Stomach smooth muscle (tissue), 2 donors: ENCODE measurements around the gene NOTCH1.
"Not testable (repeated sequence)": the region's sequence is repeated elsewhere in the genome, so short reads cannot be mapped to it uniquely, and the experiment has no call there.

Experiments
- H3K27ac ChIP-seq: one replicate; pipeline ENCODE4 v1.7.0; 2013; ENCODE audit warnings: mild to moderate bottlenecking, low read length, inconsistent platforms
- H3K27me3 ChIP-seq, 2 donors: one replicate each; pipeline ENCODE4 v1.7.0; 2013; ENCODE audit warnings: low read length in 2 of 2; ENCODE audit not compliant: insufficient read depth in 2 of 2, control insufficient read depth in 1 of 2
- H3K36me3 ChIP-seq, 2 donors: one replicate each; pipeline ENCODE4 v1.7.0; 2013; ENCODE audit warnings: low read length in 2 of 2; ENCODE audit not compliant: control insufficient read depth in 2 of 2, insufficient read depth in 2 of 2
- H3K4me1 ChIP-seq: one replicate; pipeline ENCODE4 v1.7.0; 2013; ENCODE audit warnings: low read length; ENCODE audit not compliant: control insufficient read depth, insufficient read depth
- H3K4me3 ChIP-seq, 2 donors: one replicate each; pipeline ENCODE4 v1.7.0; 2013; ENCODE audit warnings: low read length in 2 of 2
- H3K9ac ChIP-seq, 2 donors: one replicate each; pipeline ENCODE4 v1.7.0; 2013; ENCODE audit warnings: low read length in 2 of 2, mild to moderate bottlenecking in 1 of 2
- H3K9me3 ChIP-seq, 2 donors: one replicate each; pipeline ENCODE4 v1.7.0; 2013; ENCODE audit warnings: low read length in 2 of 2; ENCODE audit not compliant: control insufficient read depth in 2 of 2
- donor health status: healthy.
- donor health status: Pancreatic carcinoma.

The NOTCH1 gene

DNA sequence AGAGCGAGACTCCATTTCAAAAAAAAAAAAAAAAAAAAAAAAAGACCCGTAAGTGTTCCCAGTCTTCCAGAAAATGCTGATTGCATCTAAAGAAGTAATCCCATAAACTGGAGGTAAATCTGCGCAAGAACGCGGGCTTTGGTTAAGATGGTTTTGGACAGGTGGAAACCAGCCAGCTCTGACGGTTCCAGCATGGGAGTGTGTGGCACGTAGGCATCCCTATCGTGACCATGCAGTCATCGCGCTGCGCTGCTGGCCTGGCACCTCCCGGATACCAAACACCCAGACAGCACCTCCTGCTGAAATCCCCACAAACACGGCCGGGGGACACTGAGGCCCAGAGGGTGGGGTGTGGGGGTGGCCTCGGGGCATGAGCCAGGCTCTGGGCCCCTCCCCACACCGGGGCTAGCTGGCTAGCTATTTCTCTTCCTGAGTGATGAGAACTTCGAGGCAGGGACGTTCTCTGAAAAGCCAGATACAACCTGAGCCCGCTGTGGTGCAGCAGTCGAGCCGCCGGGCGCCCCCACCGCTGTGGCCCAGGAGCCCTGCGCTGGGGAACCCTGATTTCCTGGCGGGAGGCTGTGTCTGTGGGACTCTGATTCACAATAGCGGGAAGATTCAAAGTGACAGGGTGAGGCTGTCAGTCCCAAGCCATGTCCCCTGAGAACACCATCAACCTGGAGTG, 32.2 kb upstream of the NOTCH1 start:
- H3K27ac ChIP-seq: no peak overlapping the region
- H3K9me3 ChIP-seq: no peaks in the 10 kb centered on the region
- H3K27me3 ChIP-seq: no peaks in the 10 kb centered on the region
- H3K4me3 ChIP-seq: no peak overlapping the region
- no peaks in the 10 kb centered on the region for H3K36me3 ChIP-seq
- peaks cover 19% of the 10 kb centered on the region for H3K4me1 ChIP-seq
- H3K9ac ChIP-seq: no peak overlapping the region

DNA sequence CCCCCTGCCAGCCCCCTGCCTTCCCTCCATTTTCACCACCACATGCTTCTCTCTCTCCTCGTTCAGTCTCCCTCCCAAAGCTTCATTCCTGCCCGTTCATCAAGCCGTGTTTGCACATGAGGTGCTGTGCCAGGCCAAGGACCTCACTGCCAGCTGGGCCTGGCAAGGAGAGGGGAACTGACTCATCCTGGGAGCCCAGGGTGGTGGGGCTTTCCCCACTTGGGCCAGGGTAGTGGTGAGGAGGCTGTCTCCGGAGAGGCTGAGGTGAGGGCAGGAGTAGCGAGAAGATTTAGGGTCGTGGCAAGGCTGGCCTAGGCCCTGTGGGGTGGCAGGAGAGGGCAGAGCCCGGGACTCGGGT, 30.4 kb upstream of the NOTCH1 start:
- no peaks in the 10 kb centered on the region for H3K9me3 ChIP-seq
- no peaks in the 10 kb centered on the region for H3K36me3 ChIP-seq
- peak overlapping the region; percentile 53 for H3K27ac ChIP-seq
- no peaks in the 10 kb centered on the region for H3K27me3 ChIP-seq
- no peak overlapping the region for H3K4me3 ChIP-seq
- H3K4me1 ChIP-seq: peaks cover 37% of the 10 kb centered on the region
- H3K9ac ChIP-seq: no peak overlapping the region

DNA sequence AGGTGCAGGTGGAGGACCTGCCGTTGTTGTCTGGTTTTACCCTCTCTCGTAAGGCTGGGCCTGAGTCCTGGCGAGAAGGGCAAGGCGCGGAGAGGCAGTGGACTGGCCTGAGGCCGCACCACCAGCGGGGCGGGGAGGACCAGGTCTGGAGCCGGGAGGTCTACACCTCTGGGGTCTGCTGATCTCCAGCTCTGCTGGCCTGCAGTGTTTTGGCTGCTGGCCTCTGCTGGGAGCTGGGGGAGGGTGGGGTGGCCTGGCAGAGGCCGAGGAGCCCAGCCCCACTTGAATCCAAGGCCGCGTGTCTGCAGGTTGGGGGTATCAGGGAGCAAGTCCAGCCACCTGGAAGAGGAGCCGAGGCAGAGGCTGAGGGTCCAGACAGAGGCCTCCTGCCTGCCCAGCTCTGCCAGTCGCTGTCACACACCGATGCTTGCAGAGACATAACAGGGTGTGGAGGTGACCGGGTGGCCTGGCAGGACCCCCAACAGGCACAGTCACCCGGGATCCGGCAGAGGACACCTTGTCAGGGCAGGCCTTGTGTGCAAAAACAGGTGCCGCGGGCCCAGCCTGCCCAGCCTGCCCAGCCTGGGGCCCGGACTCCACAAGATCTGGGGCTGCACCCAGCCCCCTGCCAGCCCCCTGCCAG, 29.9 kb upstream of the NOTCH1 start:
- peak overlapping the region; percentile 53 for H3K27ac ChIP-seq

DNA sequence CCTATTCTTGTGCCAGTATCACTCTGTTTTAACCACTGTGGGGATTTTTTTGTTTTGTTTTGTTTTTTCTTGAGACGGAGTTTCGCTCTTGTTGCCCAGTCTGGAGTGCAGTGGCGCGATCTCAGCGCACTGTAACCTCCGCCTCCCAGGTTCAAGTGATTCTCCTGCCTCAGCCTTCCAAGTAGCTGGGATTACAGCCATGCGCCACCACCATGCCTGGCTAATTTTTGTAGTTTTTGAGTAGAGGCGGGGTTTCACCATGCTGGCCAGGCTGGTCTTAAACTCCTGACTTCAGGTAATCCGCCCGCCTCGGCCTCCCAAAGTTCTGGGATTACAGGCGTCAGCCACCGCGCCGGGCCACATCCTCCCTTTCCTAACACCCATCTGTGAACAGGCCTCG, 28.8 kb upstream of the NOTCH1 start:
- H3K36me3 ChIP-seq, H3K9ac ChIP-seq, H3K9me3 ChIP-seq, H3K27ac ChIP-seq, H3K4me3 ChIP-seq, H3K27me3 ChIP-seq: not testable (repeated sequence)
- H3K4me1 ChIP-seq: peaks cover 40% of the 10 kb centered on the region

More for the DNA sequence above, 29.9 kb upstream of the NOTCH1 start:
- peaks cover 39% of the 10 kb centered on the region for H3K4me1 ChIP-seq
- no peaks in the 10 kb centered on the region for H3K36me3 ChIP-seq
- no peaks in the 10 kb centered on the region for H3K9me3 ChIP-seq
- H3K9ac ChIP-seq: no peak overlapping the region
- no peaks in the 10 kb centered on the region for H3K27me3 ChIP-seq
- H3K4me3 ChIP-seq: no peak overlapping the region

DNA sequence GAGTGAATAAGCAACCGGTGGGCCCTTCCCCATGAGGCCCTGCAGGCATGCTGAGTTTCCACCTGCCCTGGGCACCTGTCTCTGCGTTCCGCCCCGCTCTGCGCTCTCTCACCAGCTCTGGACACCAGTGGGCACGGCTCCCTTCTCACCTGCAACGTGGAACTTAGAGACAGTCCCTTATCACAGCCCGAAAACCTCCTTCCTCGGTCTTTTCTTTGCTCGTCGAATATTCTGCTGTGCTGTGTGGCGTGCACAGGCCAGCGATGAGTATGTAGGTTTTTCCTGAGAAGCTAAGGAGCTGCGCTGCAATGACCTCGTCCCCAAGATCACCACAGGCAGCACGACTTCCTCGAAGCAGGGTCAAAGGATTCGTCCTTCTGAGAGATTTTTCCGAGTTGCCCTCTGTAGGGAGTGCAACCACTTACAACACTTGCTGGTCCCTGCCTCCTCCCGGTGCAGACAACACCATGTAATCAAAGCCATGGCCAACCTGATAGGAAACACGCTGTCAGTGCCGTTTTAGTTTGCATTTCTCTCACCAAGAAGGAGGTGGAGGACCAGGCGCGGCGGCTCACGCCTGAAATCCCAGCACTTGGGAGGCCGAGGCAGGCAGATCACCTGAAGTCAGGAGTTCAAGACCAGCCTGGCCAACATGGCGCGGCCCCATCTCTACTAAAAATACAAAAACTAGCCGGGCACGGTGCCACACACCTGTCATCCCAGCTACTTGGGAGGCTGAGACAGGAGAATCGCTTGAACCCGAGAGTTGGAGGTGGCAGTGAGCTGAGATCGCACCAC, 27.2 kb upstream of the NOTCH1 start:
- Histone ChIP-seq H3K9me3 (no peaks in the 10 kb centered on the region), H3K27me3 (no peaks in the 10 kb centered on the region), H3K4me1 (peaks cover 52% of the 10 kb centered on the region), H3K9ac (no peak overlapping the region), H3K27ac (no peak overlapping the region), H3K36me3 (no peaks in the 10 kb centered on the region), H3K4me3 (no peak overlapping the region)

DNA sequence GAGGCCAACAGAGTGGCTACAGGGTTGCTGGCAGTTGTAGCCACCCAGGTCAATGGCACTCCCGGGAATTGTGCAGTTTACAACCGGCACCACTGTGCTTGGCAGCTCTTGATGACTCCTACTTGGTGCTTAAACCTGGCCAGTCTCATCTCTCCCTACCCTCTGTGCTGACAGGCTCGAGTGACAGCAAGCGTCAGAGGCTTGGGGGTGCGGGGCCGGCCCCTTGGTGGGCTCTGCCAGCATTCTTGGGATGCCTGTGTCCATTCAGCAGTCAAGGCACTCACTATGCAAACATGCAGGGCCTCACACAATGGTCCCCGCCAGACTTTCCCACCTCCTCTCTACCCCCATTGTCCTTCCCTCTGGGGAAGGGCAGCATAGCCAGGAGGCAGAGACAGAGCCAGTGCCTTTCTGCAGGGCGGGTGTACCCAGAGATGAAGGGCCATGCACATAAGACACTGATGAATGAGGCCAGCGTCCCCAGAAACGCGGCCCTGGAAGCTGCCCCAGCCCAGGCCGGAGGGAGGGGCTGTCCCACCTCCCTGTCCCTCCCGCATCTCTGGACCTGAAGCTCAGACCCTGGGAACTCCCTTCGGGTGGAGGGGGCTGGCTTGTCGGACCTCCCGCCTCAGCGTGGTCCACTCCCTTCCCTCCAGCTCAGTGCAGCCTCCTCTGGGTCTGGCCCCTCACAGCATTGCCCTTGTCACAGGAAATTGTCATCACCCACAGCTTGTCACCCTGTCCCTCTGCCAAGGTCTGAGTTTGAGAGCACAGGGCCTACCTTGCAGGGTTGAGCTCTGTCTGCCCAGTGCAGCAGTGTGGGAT, 26.4 kb upstream of the NOTCH1 start:
- no peaks in the 10 kb centered on the region for H3K9me3 ChIP-seq
- peaks cover 58% of the 10 kb centered on the region for H3K4me1 ChIP-seq
- no peak overlapping the region for H3K4me3 ChIP-seq
- no peak overlapping the region for H3K9ac ChIP-seq
- H3K36me3 ChIP-seq: no peaks in the 10 kb centered on the region
- H3K27ac ChIP-seq: no peak overlapping the region
- no peaks in the 10 kb centered on the region for H3K27me3 ChIP-seq

DNA sequence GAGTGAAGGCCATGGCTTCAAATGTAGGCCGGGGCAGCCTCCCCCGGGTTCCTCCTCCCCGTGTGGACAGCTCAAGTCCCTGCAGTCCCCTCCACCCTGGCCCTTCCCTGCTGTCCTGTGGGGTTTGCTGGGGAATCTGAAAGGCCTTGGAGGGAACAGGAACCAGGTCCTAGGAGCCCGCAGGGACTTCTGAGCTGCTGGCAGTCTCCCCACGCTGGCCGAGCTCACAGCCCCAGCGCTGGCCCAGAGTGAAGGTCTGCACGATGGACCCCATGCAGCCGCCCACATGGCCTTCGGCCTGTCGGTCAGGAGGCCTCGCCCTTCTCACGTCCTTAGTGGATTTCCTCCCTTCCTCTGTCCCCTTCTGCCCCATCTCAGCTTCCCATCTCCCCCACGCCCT, 25.7 kb upstream of the NOTCH1 start:
- H3K9me3 ChIP-seq: no peaks in the 10 kb centered on the region
- peaks cover 61% of the 10 kb centered on the region for H3K4me1 ChIP-seq
- no peak overlapping the region for H3K4me3 ChIP-seq
- no peaks in the 10 kb centered on the region for H3K36me3 ChIP-seq
- H3K27me3 ChIP-seq: no peaks in the 10 kb centered on the region
- H3K9ac ChIP-seq: no peak overlapping the region
- no peak overlapping the region for H3K27ac ChIP-seq

DNA sequence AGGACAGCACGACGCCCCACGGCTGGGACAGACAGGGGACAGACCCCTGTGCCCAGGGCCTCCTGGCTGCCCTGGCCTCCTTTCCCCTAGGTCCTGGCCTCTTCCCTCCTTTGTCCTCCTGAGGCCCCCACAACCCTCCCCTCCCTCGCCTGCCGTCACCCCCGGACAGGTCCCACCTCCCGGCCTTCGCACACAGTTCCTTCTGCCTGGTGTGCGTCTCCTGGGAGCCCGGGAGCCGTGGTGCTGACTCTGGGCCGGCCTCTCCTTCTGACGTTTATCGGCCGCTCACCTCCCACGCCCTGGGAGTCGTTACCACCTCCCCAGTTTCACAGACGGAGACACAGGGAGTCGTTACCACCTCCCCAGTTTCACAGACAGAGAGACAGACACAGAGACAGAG, 25.1 kb upstream of the NOTCH1 start:
- H3K36me3 ChIP-seq: no peaks in the 10 kb centered on the region
- H3K4me1 ChIP-seq: peaks cover 61% of the 10 kb centered on the region
- H3K27ac ChIP-seq: no peak overlapping the region
- H3K27me3 ChIP-seq: no peaks in the 10 kb centered on the region
- H3K4me3 ChIP-seq: no peak overlapping the region
- H3K9ac ChIP-seq: no peak overlapping the region
- H3K9me3 ChIP-seq: no peaks in the 10 kb centered on the region

DNA sequence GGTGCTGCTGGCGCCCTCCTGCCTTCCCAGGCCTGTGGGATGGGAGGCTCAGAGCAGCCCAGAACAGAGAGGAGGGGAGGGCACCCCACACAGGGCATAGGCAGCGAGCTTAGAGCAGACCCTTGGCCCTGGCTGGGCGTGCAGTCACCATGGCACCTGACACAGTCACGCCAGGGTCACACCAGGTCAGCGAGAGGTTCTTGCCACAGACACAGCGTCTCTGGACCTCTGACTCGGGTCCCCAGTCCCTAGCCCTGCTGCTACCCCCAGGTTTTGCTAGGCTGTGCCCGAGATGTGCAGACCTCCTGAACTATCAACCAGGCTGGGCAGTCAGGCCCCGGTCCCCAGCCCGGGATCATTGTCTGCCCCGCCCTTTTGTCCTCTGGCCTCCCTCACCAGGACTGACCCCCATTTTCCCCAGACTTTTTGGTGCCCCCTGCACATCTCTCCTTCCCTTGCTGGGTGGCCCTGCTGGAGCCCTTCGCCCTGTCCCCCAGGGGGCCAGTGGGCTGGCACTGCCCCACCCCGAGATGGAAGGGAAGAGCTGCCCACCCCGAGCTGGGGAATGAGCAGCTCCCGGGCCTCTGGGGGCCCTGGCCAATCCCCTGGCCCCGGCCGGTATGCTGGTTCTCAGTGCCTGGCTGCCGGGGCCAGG, 24.5 kb upstream of the NOTCH1 start:
- peaks cover 61% of the 10 kb centered on the region for H3K4me1 ChIP-seq

DNA sequence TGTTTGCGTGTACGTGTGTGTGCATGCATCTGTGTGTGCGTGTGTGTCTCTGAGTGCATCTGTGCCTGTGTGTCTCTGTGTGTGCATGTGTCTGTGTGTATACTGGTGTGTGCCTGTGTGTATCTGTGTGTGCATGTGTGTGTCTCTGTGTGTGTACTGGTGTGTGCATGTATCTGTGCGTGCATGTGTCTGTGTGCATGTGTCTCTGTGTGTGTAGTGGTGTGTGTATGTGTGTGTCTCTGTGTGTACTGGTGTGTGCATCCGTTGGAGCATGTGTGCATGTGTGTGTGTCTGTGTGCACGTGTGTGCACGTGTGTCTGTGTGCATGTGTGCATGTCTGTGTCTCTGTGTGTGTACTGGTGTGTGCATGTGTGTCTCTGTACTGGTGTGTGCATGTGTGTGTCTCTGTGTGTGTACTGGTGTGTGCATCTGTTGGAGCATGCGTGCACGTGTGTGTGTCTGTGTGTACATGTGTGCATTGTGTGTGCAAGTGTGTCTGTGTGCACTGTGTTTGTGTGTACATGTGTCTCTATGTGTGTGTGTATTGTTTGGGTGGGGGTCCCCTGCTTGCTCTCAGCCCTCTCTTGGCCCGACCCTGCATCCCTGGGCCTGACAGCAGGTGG, 23.8 kb upstream of the NOTCH1 start:
- no peaks in the 10 kb centered on the region for H3K9me3 ChIP-seq
- H3K4me1 ChIP-seq: peaks cover 66% of the 10 kb centered on the region
- no peak overlapping the region for H3K9ac ChIP-seq
- H3K36me3 ChIP-seq: no peaks in the 10 kb centered on the region
- peak overlapping the region in 1 of 2 donors; percentile 15 for H3K4me3 ChIP-seq
- no peaks in the 10 kb centered on the region for H3K27me3 ChIP-seq
- H3K27ac ChIP-seq: no peak overlapping the region

More for the DNA sequence above, 24.5 kb upstream of the NOTCH1 start:
- H3K36me3 ChIP-seq: no peaks in the 10 kb centered on the region
- no peaks in the 10 kb centered on the region for H3K9me3 ChIP-seq
- no peak overlapping the region for H3K27ac ChIP-seq
- no peak overlapping the region for H3K9ac ChIP-seq
- H3K27me3 ChIP-seq: no peaks in the 10 kb centered on the region
- no peak overlapping the region for H3K4me3 ChIP-seq
